Measurements from ENCODE around the gene DAP3.

Gene DAP3

DNA sequence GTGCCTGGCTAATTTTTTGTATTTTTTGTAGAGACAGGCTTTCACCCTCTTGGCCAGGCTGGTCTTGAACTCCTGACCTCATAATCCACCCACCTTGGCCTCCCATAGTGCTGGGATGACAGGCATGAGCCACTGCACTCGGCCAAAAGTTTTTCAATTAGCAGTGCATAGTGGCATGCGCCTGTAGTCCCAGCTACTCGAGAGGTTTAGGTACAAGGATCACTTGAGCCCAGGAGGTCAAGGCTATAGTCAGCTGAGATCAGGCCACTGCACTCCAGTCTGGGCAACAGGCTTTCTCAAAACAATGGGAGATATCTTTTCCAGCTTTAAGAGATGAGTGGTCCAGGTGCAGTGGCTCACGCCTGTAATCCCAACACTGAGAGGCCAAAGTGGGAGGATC is 30.8 kb downstream of the DAP3 start:
- H3K4me2 ChIP-seq (ENCODE audit: low read length) = no peak overlapping the region
- WGBS (ENCODE audit: extremely low coverage, insufficient coverage, low lambda C conversion rate) = no CpG with 5 or more reads among the region's 4 CpGs

DNA sequence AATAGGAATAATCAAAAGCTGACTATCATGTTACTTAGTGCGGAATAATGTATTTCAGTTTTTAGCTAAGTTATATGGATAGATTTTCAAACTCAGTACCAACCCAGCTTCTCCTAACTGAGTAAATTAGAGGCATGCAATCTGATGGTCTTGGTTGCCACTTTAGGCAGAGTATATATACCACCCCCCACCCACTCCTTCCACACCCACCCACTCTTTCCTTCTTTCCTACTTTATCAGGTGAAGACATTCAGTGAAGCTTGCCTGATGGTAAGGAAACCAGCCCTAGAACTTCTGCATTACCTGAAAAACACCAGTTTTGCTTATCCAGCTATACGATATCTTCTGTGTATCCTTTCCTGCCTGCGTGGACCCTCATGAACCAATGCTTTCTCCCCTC is 36.3 kb downstream of the DAP3 start:
- H2BK15ac ChIP-seq (replicated peaks; ENCODE audit: low read depth) = no peak overlapping the region
- no peak overlapping the region for H4K8ac ChIP-seq (ENCODE audit: low read depth, low read length)
- no peaks in the 10 kb centered on the region for H3K79me2 ChIP-seq (ENCODE audit: control insufficient read depth, insufficient read depth, low read length)
- H3K9ac ChIP-seq (ENCODE audit: low read length) = no peak overlapping the region
- no peak overlapping the region for H3K23ac ChIP-seq (ENCODE audit: low read length)
- H3K27ac ChIP-seq (ENCODE audit: low read depth, low read length) = no peak overlapping the region
- H3K79me1 ChIP-seq (ENCODE audit: low read length) = no peaks in the 10 kb centered on the region
- no peaks in the 10 kb centered on the region for H3K36me3 ChIP-seq (ENCODE audit: control insufficient read depth, insufficient read depth, low read length)
- H3K56ac ChIP-seq (ENCODE audit: low read length) = no peak overlapping the region
- no peaks in the 10 kb centered on the region for H3K27me3 ChIP-seq (ENCODE audit: insufficient read depth, low read length, poor library complexity)
- H3K4me1 ChIP-seq (ENCODE audit: control insufficient read depth, low read depth, low read length) = no peaks in the 10 kb centered on the region
- no peak overlapping the region for H2BK120ac ChIP-seq (ENCODE audit: low read depth, low read length)
- no peak overlapping the region for H2AK5ac ChIP-seq (ENCODE audit: low read length)
- no peak overlapping the region for H4K5ac ChIP-seq (ENCODE audit: low read length)
- DNase-seq = no peak
- no peak overlapping the region for H3K18ac ChIP-seq (ENCODE audit: low read length)
- H3K4me3 ChIP-seq (ENCODE audit: low read length) = no peak overlapping the region
- H3K4ac ChIP-seq (ENCODE audit: low read depth, low read length) = no peak overlapping the region
- no peak overlapping the region for H2BK5ac ChIP-seq (ENCODE audit: low read length)
- no CpG with 5 or more reads among the region's 3 CpGs for WGBS (ENCODE audit: extremely low coverage, insufficient coverage, low lambda C conversion rate)
- no peak overlapping the region for H3K4me2 ChIP-seq (ENCODE audit: low read length)

More for the DNA sequence above, 30.8 kb downstream of the DAP3 start:
- DNase-seq = no peak
- no peaks in the 10 kb centered on the region for H3K79me2 ChIP-seq (ENCODE audit: control insufficient read depth, insufficient read depth, low read length)
- H3K23ac ChIP-seq (ENCODE audit: low read length) = no peak overlapping the region
- no peak overlapping the region for H3K56ac ChIP-seq (ENCODE audit: low read length)
- no peak overlapping the region for H3K4ac ChIP-seq (ENCODE audit: low read depth, low read length)
- H4K5ac ChIP-seq (ENCODE audit: low read length) = no peak overlapping the region
- H3K27me3 ChIP-seq (ENCODE audit: insufficient read depth, low read length, poor library complexity) = no peaks in the 10 kb centered on the region
- no peak overlapping the region for H2BK120ac ChIP-seq (ENCODE audit: low read depth, low read length)
- H3K4me1 ChIP-seq (ENCODE audit: control insufficient read depth, low read depth, low read length) = no peaks in the 10 kb centered on the region
- H3K4me3 ChIP-seq (ENCODE audit: low read length) = no peak overlapping the region
- H2AK5ac ChIP-seq (ENCODE audit: low read length) = no peak overlapping the region
- no peak overlapping the region for H3K27ac ChIP-seq (ENCODE audit: low read depth, low read length)
- H4K8ac ChIP-seq (ENCODE audit: low read depth, low read length) = no peak overlapping the region
- no peaks in the 10 kb centered on the region for H3K36me3 ChIP-seq (ENCODE audit: control insufficient read depth, insufficient read depth, low read length)
- H3K79me1 ChIP-seq (ENCODE audit: low read length) = no peaks in the 10 kb centered on the region
- H2BK15ac ChIP-seq (replicated peaks; ENCODE audit: low read depth) = no peak overlapping the region
- no peak overlapping the region for H3K9ac ChIP-seq (ENCODE audit: low read length)
- no peak overlapping the region for H2BK5ac ChIP-seq (ENCODE audit: low read length)
- no peak overlapping the region for H3K18ac ChIP-seq (ENCODE audit: low read length)

DNA sequence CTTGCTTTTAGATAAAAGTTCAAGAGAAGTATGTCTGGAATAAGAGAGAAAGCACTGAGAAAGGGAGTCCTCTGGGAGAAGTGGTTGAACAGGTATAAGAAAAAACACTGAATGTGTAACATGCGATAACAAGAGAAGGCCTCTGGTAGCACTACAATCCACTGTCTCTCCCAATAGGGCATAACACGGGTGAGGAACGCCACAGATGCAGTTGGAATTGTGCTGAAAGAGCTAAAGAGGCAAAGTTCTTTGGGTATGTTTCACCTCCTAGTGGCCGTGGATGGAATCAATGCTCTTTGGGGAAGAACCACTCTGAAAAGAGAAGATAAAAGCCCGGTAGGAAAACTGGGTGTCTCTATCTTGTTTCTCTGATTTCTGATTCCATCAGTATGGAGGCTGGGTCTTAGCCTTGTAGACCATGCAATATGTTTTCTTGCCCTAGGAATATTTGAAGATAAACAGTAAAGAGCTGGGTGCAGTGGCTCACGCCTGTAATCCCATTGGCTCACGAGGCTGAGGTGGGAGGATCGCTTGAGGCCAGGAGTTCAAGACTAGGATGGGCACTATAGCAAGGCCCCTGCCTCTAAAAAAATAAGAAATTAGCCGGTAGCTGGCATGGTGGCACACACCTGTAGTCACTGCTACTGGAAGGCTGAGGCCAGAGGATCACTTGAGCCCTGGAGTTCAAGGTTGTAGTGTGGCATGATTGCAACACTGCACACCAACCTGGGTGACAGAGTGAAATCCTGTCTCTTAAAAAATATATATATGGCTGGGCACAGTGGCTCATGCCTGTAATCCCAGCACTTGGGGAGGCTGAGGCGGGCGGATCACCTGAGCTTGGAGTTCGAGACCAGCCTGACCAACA is 40.4 kb downstream of the DAP3 start:
- Histone ChIP-seq H2AK5ac (ENCODE audit: low read length) (no peak overlapping the region), H4K8ac (ENCODE audit: low read depth, low read length) (no peak overlapping the region), H3K4me3 (ENCODE audit: low read length) (no peak overlapping the region), H2BK15ac (replicated peaks; ENCODE audit: low read depth) (no peak overlapping the region), H3K9ac (ENCODE audit: low read length) (no peak overlapping the region), H3K27me3 (ENCODE audit: insufficient read depth, low read length, poor library complexity) (no peaks in the 10 kb centered on the region), H3K18ac (ENCODE audit: low read length) (no peak overlapping the region), H2BK120ac (ENCODE audit: low read depth, low read length) (no peak overlapping the region), H3K27ac (ENCODE audit: low read depth, low read length) (no peak overlapping the region), H3K23ac (ENCODE audit: low read length) (no peak overlapping the region), H3K56ac (ENCODE audit: low read length) (no peak overlapping the region), H4K5ac (ENCODE audit: low read length) (no peak overlapping the region), H3K4me1 (ENCODE audit: control insufficient read depth, low read depth, low read length) (no peaks in the 10 kb centered on the region), H3K4me2 (ENCODE audit: low read length) (no peak overlapping the region), H2BK5ac (ENCODE audit: low read length) (no peak overlapping the region), H3K79me1 (ENCODE audit: low read length) (no peaks in the 10 kb centered on the region), H3K36me3 (ENCODE audit: control insufficient read depth, insufficient read depth, low read length) (no peaks in the 10 kb centered on the region), H3K79me2 (ENCODE audit: control insufficient read depth, insufficient read depth, low read length) (no peaks in the 10 kb centered on the region), H3K4ac (ENCODE audit: low read depth, low read length) (no peak overlapping the region)
- WGBS (ENCODE audit: extremely low coverage, insufficient coverage, low lambda C conversion rate) = no CpG with 5 or more reads among the region's 12 CpGs
- DNase-seq = peak; percentile 90

DNA sequence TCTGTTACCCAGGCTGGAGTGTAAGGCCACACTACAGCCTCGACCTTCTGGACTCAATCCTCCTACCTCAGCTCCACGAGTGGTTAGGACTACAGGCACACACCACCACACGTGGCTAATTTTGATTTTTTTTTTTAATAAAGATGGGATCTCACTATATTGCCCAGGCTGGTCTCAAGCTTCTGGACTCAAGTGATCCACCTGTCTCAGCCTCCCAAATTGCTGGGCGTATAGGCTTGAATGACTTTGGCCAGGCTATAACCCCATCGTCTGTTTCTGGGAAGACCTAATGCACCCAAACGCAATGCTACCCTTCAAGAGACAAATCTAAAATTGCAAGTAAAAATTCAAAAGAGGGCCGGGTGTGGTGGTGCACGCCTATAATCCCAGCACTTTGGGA is 52.1 kb downstream of the DAP3 start:
- Histone ChIP-seq H3K9ac (ENCODE audit: low read length) (no peak overlapping the region), H3K79me1 (ENCODE audit: low read length) (no peaks in the 10 kb centered on the region), H2BK15ac (replicated peaks; ENCODE audit: low read depth) (no peak overlapping the region), H3K27me3 (ENCODE audit: insufficient read depth, low read length, poor library complexity) (no peaks in the 10 kb centered on the region), H3K79me2 (ENCODE audit: control insufficient read depth, insufficient read depth, low read length) (no peaks in the 10 kb centered on the region), H3K4me2 (ENCODE audit: low read length) (no peak overlapping the region), H3K4me1 (ENCODE audit: control insufficient read depth, low read depth, low read length) (no peaks in the 10 kb centered on the region), H2BK5ac (ENCODE audit: low read length) (no peak overlapping the region), H3K56ac (ENCODE audit: low read length) (no peak overlapping the region), H3K4ac (ENCODE audit: low read depth, low read length) (no peak overlapping the region), H3K4me3 (ENCODE audit: low read length) (no peak overlapping the region), H2AK5ac (ENCODE audit: low read length) (no peak overlapping the region), H3K18ac (ENCODE audit: low read length) (no peak overlapping the region), H3K36me3 (ENCODE audit: control insufficient read depth, insufficient read depth, low read length) (no peaks in the 10 kb centered on the region), H4K8ac (ENCODE audit: low read depth, low read length) (no peak overlapping the region), H3K27ac (ENCODE audit: low read depth, low read length) (no peak overlapping the region), H3K23ac (ENCODE audit: low read length) (no peak overlapping the region), H2BK120ac (ENCODE audit: low read depth, low read length) (no peak overlapping the region), H4K5ac (ENCODE audit: low read length) (no peak overlapping the region)
- no peak for DNase-seq
- WGBS (ENCODE audit: extremely low coverage, insufficient coverage, low lambda C conversion rate) = no CpG with 5 or more reads among the region's 8 CpGs

DNA sequence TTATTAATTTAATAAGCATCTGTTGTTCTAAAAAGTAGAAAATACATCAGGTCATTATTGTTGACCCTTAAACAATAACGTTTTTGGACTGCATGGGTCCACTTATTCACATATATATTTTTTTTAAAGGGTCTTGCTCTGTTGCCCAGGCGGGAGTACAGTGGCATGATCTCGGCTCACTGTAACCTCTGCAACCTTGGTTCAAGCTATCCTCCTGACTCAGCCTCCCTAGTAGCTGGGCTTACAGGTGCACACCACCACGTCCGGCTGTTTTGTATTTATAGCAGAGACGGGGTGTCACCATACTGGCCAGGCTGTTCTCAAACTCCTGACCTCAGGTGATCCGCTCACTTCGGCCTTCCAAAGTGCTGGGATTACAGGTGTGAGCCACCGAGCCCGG is 53.0 kb downstream of the DAP3 start:
- H3K56ac ChIP-seq (ENCODE audit: low read length) = no peak overlapping the region

More for the DNA sequence above, 53.0 kb downstream of the DAP3 start:
- no peak overlapping the region for H2AK5ac ChIP-seq (ENCODE audit: low read length)
- no peaks in the 10 kb centered on the region for H3K36me3 ChIP-seq (ENCODE audit: control insufficient read depth, insufficient read depth, low read length)
- no peaks in the 10 kb centered on the region for H3K27me3 ChIP-seq (ENCODE audit: insufficient read depth, low read length, poor library complexity)
- no peak overlapping the region for H3K4ac ChIP-seq (ENCODE audit: low read depth, low read length)
- no peak overlapping the region for H3K9ac ChIP-seq (ENCODE audit: low read length)
- H3K27ac ChIP-seq (ENCODE audit: low read depth, low read length) = no peak overlapping the region
- no peaks in the 10 kb centered on the region for H3K4me1 ChIP-seq (ENCODE audit: control insufficient read depth, low read depth, low read length)
- WGBS (ENCODE audit: extremely low coverage, insufficient coverage, low lambda C conversion rate) = no CpG with 5 or more reads among the region's 10 CpGs
- H4K5ac ChIP-seq (ENCODE audit: low read length) = no peak overlapping the region
- H2BK15ac ChIP-seq (replicated peaks; ENCODE audit: low read depth) = no peak overlapping the region
- no peak overlapping the region for H2BK120ac ChIP-seq (ENCODE audit: low read depth, low read length)
- H3K4me3 ChIP-seq (ENCODE audit: low read length) = no peak overlapping the region
- no peak overlapping the region for H3K18ac ChIP-seq (ENCODE audit: low read length)
- H4K8ac ChIP-seq (ENCODE audit: low read depth, low read length) = no peak overlapping the region
- no peak overlapping the region for H3K23ac ChIP-seq (ENCODE audit: low read length)
- no peaks in the 10 kb centered on the region for H3K79me2 ChIP-seq (ENCODE audit: control insufficient read depth, insufficient read depth, low read length)
- H3K79me1 ChIP-seq (ENCODE audit: low read length) = no peaks in the 10 kb centered on the region
- no peak for DNase-seq
- no peak overlapping the region for H2BK5ac ChIP-seq (ENCODE audit: low read length)
- H3K4me2 ChIP-seq (ENCODE audit: low read length) = no peak overlapping the region

Measured in mesendoderm (in vitro differentiated cells).